Articular chondrocyte of knee joint (primary cell): Measurements from ENCODE around the gene SPG21. TPM values are rescaled to one million over a fixed set of nuclear protein-coding genes. Genes with fewer than 3 reads are reported as not detected.

ENCODE experiments used
- total RNA-seq: library from RNA; depleted of rRNA; stranded (reverse); fragments of >200 nt; gene quantifications from 2 replicates; pipeline ENCODE4 v1.2.3, GENCODE V29; 2012

The SPG21 gene
- total RNA-seq = 100 and 112 TPM in 2 replicates

GRCh38 chr15:64989416-64990167 lies at the start of gene SPG21:
SPG21 (minus strand) TSS chr15:64989914; CDS start chr15:64983569, 6,345 bp downstream.

GRCh38 chr15:65028921-65029735 lies 39.4 kb upstream of the SPG21 start, which contains the start of gene MTFMT:
MTFMT (minus strand) TSS chr15:65029639; CDS start chr15:65029613, 26 bp downstream.

Other genes with a start within 250 kb of the SPG21 start
- gene RBPMS2, start 214.3 kb downstream of the SPG21 start, total RNA-seq = 0.97 and 2.1 TPM in 2 replicates
- gene PIF1, start 164.3 kb downstream of the SPG21 start, total RNA-seq = 4.8 and 9.9 TPM in 2 replicates
- gene PLEKHO2, start 148.0 kb downstream of the SPG21 start, total RNA-seq = 60.5 and 76.0 TPM in 2 replicates
- 6.4 and 10.6 TPM in 2 replicates for gene ANKDD1A, start 78.0 kb downstream of the SPG21 start, total RNA-seq
- 23.1 and 26.1 TPM in 2 replicates for gene MTFMT, start 39.7 kb upstream of the SPG21 start, total RNA-seq
- not detected in 2 replicates for gene SLC51B, start 55.5 kb upstream of the SPG21 start, total RNA-seq
- 0.52 and 0.76 TPM in 2 replicates for gene RASL12, start 78.1 kb upstream of the SPG21 start, total RNA-seq
- gene KBTBD13, start 86.8 kb upstream of the SPG21 start, total RNA-seq = not detected in 2 replicates
- 2.4 and 2.7 TPM in 2 replicates for gene UBAP1L, start 125.3 kb upstream of the SPG21 start, total RNA-seq
- gene PDCD7, start 143.9 kb upstream of the SPG21 start, total RNA-seq = 24.5 and 24.6 TPM in 2 replicates
- 59.7 and 62.5 TPM in 2 replicates for gene CLPX, start 195.4 kb upstream of the SPG21 start, total RNA-seq
- 4.6 and 13.8 TPM in 2 replicates for gene CILP, start 221.6 kb upstream of the SPG21 start, total RNA-seq